ENCODE measurements around the gene ZCWPW1.

Gene ZCWPW1

DNA sequence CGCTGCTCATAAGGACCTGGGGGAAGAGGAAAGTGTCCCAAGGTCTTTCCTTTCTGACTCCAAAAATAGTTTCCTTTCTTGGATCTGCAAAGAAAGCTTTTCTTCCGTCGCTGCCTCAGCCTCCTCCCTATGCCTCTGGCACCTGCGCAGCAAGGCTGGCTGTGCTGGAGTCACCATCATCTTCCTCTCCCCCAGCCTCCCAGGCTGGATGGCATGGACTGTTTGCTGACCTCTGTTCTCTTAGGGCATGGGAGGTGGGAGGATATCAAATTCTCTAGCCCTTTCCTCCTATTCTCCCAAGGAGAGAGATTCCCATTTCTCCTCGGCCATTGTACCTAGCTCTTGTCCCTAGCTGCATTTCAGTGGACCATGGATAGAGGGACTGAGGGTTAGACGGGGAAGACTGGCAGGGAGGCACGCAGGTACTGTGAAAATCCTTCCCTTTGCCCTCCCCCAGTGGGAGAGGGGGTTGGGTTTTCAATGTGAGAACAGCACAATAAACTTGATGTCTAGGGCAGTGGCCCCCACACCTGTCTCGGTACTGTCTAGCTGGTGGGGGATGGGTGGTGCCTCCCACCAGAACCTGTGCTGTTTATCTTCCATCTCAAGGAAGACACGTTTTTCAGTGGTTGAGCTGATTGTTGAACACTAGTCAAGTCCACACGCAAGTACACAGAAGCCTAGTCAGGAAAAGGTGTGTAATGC, 5.2 kb upstream of the ZCWPW1 start:
- H3K27me3 ChIP-seq (ENCODE audit: control insufficient read depth in 3 of 3, insufficient read depth in 3 of 3, low read depth in 1 of 3, low read length in 3 of 3), result no peaks in the 10 kb centered on the region
- H2AFZ ChIP-seq (ENCODE audit: low read length), result no peak overlapping the region
- H3K4me3 ChIP-seq (ENCODE audit: low read length in 2 of 2), result no peak overlapping the region
- no peak overlapping the region for H2BK120ac ChIP-seq (ENCODE audit: low read depth, low read length)
- H3K9ac ChIP-seq (ENCODE audit: low read depth, low read length, poor library complexity), result no peak overlapping the region
- no peak overlapping the region for H2BK15ac ChIP-seq (ENCODE audit: low read length)
- H3K79me1 ChIP-seq (ENCODE audit: low read depth, low read length), result peaks cover 16% of the 10 kb centered on the region
- no peak overlapping the region for H3K4ac ChIP-seq (ENCODE audit: low read length)
- H4K91ac ChIP-seq (ENCODE audit: low read depth, low read length, poor library complexity), result no peak overlapping the region
- peaks cover 24 to 30% of the 10 kb centered on the region in 2 donors for H3K4me1 ChIP-seq (ENCODE audit: control insufficient read depth in 2 of 2, insufficient read depth in 1 of 2, low read depth in 1 of 2, low read length in 2 of 2)
- DNase-seq (ENCODE audit: low spot score), result no peak
- no CpG with 5 or more reads among the region's 10 CpGs for WGBS, 2 donors (ENCODE audit: extremely low coverage in 2 of 2, insufficient read length in 2 of 2, insufficient replicate concordance in 1 of 2)
- H3K4me2 ChIP-seq (ENCODE audit: insufficient read depth, low read length, poor library complexity, severe bottlenecking), result no peak overlapping the region
- H3K18ac ChIP-seq (ENCODE audit: low read length), result no peak overlapping the region
- no peak overlapping the region for H2BK12ac ChIP-seq (ENCODE audit: low read length)
- no peak overlapping the region for H2BK5ac ChIP-seq (ENCODE audit: low read length)
- H3K27ac ChIP-seq (replicated peaks; ENCODE audit: low read length), result no peak overlapping the region
- no peaks in the 10 kb centered on the region for H3K9me3 ChIP-seq (replicated peaks in 1 of 2; ENCODE audit: control insufficient read depth in 2 of 2, insufficient read depth in 1 of 2, low read depth in 1 of 2, low read length in 2 of 2)
- H2AK5ac ChIP-seq (ENCODE audit: low read depth, low read length), result no peak overlapping the region
- H3K36me3 ChIP-seq (replicated peaks in 1 of 2; ENCODE audit: control insufficient read depth in 2 of 2, insufficient read depth in 2 of 2, low read length in 2 of 2), result peaks cover 28 to 55% of the 10 kb centered on the region in 2 donors
- H4K8ac ChIP-seq (ENCODE audit: low read depth, low read length), result no peak overlapping the region
- no peak overlapping the region for H3K14ac ChIP-seq (ENCODE audit: low read length)
- H3K23ac ChIP-seq (ENCODE audit: low read depth, low read length, poor library complexity), result no peak overlapping the region

DNA sequence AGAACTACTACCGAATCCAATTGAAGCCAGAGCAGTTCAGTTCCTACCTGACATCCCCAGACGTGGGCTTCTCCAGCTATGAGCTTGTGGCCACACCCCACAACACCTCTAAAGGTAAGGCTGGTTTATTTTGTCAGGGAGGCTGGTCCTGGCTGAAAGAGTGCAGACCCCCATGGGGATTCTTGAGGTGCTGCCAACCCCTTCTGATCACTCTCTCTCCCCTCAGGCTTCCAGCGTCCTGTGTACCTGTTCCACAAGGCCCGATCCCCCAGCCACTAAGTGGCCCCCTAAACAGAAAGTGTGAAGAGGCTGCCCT, 4.7 kb upstream of the ZCWPW1 start:
- no peak overlapping the region for H3K9ac ChIP-seq (ENCODE audit: low read depth, low read length, poor library complexity)
- no peak for DNase-seq (ENCODE audit: low spot score)
- H3K27me3 ChIP-seq (ENCODE audit: control insufficient read depth in 3 of 3, insufficient read depth in 3 of 3, low read depth in 1 of 3, low read length in 3 of 3), result no peaks in the 10 kb centered on the region
- no peak overlapping the region for H4K8ac ChIP-seq (ENCODE audit: low read depth, low read length)
- no peak overlapping the region for H2BK12ac ChIP-seq (ENCODE audit: low read length)
- H2AK5ac ChIP-seq (ENCODE audit: low read depth, low read length), result no peak overlapping the region
- no peak overlapping the region for H3K4me3 ChIP-seq (ENCODE audit: low read length in 2 of 2)
- H3K9me3 ChIP-seq (replicated peaks in 1 of 2; ENCODE audit: control insufficient read depth in 2 of 2, insufficient read depth in 1 of 2, low read depth in 1 of 2, low read length in 2 of 2), result no peaks in the 10 kb centered on the region
- H3K4ac ChIP-seq (ENCODE audit: low read length), result no peak overlapping the region
- H3K23ac ChIP-seq (ENCODE audit: low read depth, low read length, poor library complexity), result no peak overlapping the region
- H3K27ac ChIP-seq (replicated peaks; ENCODE audit: low read length), result no peak overlapping the region
- peaks cover 24 to 30% of the 10 kb centered on the region in 2 donors for H3K4me1 ChIP-seq (ENCODE audit: control insufficient read depth in 2 of 2, insufficient read depth in 1 of 2, low read depth in 1 of 2, low read length in 2 of 2)
- H3K18ac ChIP-seq (ENCODE audit: low read length), result no peak overlapping the region
- H4K91ac ChIP-seq (ENCODE audit: low read depth, low read length, poor library complexity), result no peak overlapping the region
- H2AFZ ChIP-seq (ENCODE audit: low read length), result no peak overlapping the region
- peaks cover 16% of the 10 kb centered on the region for H3K79me1 ChIP-seq (ENCODE audit: low read depth, low read length)
- no peak overlapping the region for H2BK5ac ChIP-seq (ENCODE audit: low read length)
- no peak overlapping the region for H3K4me2 ChIP-seq (ENCODE audit: insufficient read depth, low read length, poor library complexity, severe bottlenecking)
- no peak overlapping the region for H2BK15ac ChIP-seq (ENCODE audit: low read length)
- peaks cover 28 to 55% of the 10 kb centered on the region in 2 donors for H3K36me3 ChIP-seq (replicated peaks in 1 of 2; ENCODE audit: control insufficient read depth in 2 of 2, insufficient read depth in 2 of 2, low read length in 2 of 2)
- H2BK120ac ChIP-seq (ENCODE audit: low read depth, low read length), result no peak overlapping the region
- H3K14ac ChIP-seq (ENCODE audit: low read length), result no peak overlapping the region
- WGBS, 2 donors (ENCODE audit: extremely low coverage in 2 of 2, insufficient read length in 2 of 2, insufficient replicate concordance in 1 of 2), result no CpG with 5 or more reads among the region's 4 CpGs

DNA sequence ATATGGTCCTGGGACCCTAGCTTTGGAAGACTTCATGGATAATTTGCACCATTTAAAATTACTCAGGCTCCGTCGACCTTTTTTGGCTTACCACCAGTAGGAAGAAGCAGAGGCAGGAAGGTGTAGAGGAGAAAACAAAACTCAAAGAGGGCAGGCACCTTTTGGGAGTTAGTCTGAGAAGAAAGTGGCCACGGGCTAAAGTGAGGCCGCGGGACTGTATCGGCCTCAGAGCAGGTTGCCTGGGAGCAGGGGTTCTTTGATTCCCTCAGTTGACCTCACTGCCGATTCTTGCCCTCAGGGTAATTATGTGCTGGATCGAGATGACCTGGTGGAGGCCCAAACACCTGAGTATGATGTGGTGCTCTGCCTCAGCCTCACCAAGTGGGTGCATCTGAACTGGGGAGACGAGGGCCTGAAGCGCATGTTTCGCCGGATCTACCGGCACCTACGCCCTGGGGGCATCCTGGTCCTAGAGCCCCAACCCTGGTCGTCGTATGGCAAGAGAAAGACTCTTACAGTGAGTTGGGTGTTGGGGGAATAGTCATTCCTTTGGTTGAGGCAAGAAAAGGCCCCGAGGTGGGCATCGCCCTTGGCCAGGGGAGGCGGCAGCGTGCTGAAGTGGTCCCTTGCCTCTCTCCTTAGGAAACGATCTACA, 4.2 kb upstream of the ZCWPW1 start:
- Histone ChIP-seq H3K23ac (ENCODE audit: low read depth, low read length, poor library complexity) (no peak overlapping the region), H3K27ac (replicated peaks; ENCODE audit: low read length) (no peak overlapping the region), H2BK15ac (ENCODE audit: low read length) (no peak overlapping the region), H3K18ac (ENCODE audit: low read length) (no peak overlapping the region), H2BK5ac (ENCODE audit: low read length) (no peak overlapping the region), H3K4me2 (ENCODE audit: insufficient read depth, low read length, poor library complexity, severe bottlenecking) (no peak overlapping the region), H3K9me3 (replicated peaks in 1 of 2; ENCODE audit: control insufficient read depth in 2 of 2, insufficient read depth in 1 of 2, low read depth in 1 of 2, low read length in 2 of 2) (peaks cover 2% of the 10 kb centered on the region in 2 donors), H3K9ac (ENCODE audit: low read depth, low read length, poor library complexity) (no peak overlapping the region), H3K4ac (ENCODE audit: low read length) (no peak overlapping the region), H2AFZ (ENCODE audit: low read length) (no peak overlapping the region), H2BK120ac (ENCODE audit: low read depth, low read length) (no peak overlapping the region), H2AK5ac (ENCODE audit: low read depth, low read length) (no peak overlapping the region), H3K27me3 (ENCODE audit: control insufficient read depth in 3 of 3, insufficient read depth in 3 of 3, low read depth in 1 of 3, low read length in 3 of 3) (peaks cover 0 to under 1% (median 0%) of the 10 kb centered on the region in 3 experiments), H3K4me3 (ENCODE audit: low read length in 2 of 2) (peak overlapping the region in 1 of 2 donors; percentile 27), H4K8ac (ENCODE audit: low read depth, low read length) (no peak overlapping the region), H4K91ac (ENCODE audit: low read depth, low read length, poor library complexity) (no peak overlapping the region), H3K79me1 (ENCODE audit: low read depth, low read length) (peaks cover 16% of the 10 kb centered on the region), H3K4me1 (ENCODE audit: control insufficient read depth in 2 of 2, insufficient read depth in 1 of 2, low read depth in 1 of 2, low read length in 2 of 2) (peaks cover 26 to 30% of the 10 kb centered on the region in 2 donors), H3K14ac (ENCODE audit: low read length) (no peak overlapping the region), H3K36me3 (replicated peaks in 1 of 2; ENCODE audit: control insufficient read depth in 2 of 2, insufficient read depth in 2 of 2, low read length in 2 of 2) (peaks cover 28 to 55% of the 10 kb centered on the region in 2 donors), H2BK12ac (ENCODE audit: low read length) (no peak overlapping the region)
- no peak for DNase-seq (ENCODE audit: low spot score)
- no CpG with 5 or more reads among the region's 21 CpGs for WGBS, 2 donors (ENCODE audit: extremely low coverage in 2 of 2, insufficient read length in 2 of 2, insufficient replicate concordance in 1 of 2)

DNA sequence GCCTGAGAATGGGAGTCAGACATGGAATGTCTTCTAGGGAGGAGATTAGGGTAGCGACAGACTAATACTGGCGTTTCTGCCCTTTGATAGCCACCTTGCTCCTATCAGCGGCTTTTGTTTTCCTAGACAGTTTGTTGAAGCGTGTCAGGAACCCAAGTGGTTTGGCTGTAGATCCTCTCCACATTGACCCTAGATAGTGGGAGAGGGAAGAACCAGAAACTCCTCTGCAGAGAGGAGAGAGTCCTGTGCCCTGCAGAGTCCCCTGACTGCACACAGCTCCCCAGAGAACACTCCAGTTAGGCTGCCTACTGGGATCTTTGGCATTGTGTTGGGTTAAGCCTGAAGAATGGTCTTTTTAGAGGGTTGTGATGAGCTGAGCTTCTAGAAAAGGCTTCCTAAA, 3.5 kb upstream of the ZCWPW1 start:
- Histone ChIP-seq H2AFZ (ENCODE audit: low read length) (no peak overlapping the region), H3K36me3 (replicated peaks in 1 of 2; ENCODE audit: control insufficient read depth in 2 of 2, insufficient read depth in 2 of 2, low read length in 2 of 2) (peaks cover 28 to 55% of the 10 kb centered on the region in 2 donors), H3K14ac (ENCODE audit: low read length) (no peak overlapping the region), H2BK12ac (ENCODE audit: low read length) (no peak overlapping the region), H3K4me3 (ENCODE audit: low read length in 2 of 2) (peak overlapping the region in 1 of 2 donors; percentile 7), H3K27ac (replicated peaks; ENCODE audit: low read length) (no peak overlapping the region), H4K91ac (ENCODE audit: low read depth, low read length, poor library complexity) (no peak overlapping the region), H2BK120ac (ENCODE audit: low read depth, low read length) (no peak overlapping the region), H3K23ac (ENCODE audit: low read depth, low read length, poor library complexity) (no peak overlapping the region), H2AK5ac (ENCODE audit: low read depth, low read length) (no peak overlapping the region), H3K4ac (ENCODE audit: low read length) (no peak overlapping the region), H2BK5ac (ENCODE audit: low read length) (no peak overlapping the region), H2BK15ac (ENCODE audit: low read length) (no peak overlapping the region), H3K9me3 (replicated peaks in 1 of 2; ENCODE audit: control insufficient read depth in 2 of 2, insufficient read depth in 1 of 2, low read depth in 1 of 2, low read length in 2 of 2) (peaks cover 4% of the 10 kb centered on the region in 2 donors), H3K27me3 (ENCODE audit: control insufficient read depth in 3 of 3, insufficient read depth in 3 of 3, low read depth in 1 of 3, low read length in 3 of 3) (peaks cover 0 to 2% (median 0%) of the 10 kb centered on the region in 3 experiments), H3K4me1 (ENCODE audit: control insufficient read depth in 2 of 2, insufficient read depth in 1 of 2, low read depth in 1 of 2, low read length in 2 of 2) (peaks cover 26 to 30% of the 10 kb centered on the region in 2 donors), H4K8ac (ENCODE audit: low read depth, low read length) (no peak overlapping the region), H3K4me2 (ENCODE audit: insufficient read depth, low read length, poor library complexity, severe bottlenecking) (no peak overlapping the region), H3K18ac (ENCODE audit: low read length) (no peak overlapping the region), H3K9ac (ENCODE audit: low read depth, low read length, poor library complexity) (no peak overlapping the region), H3K79me1 (ENCODE audit: low read depth, low read length) (peaks cover 16% of the 10 kb centered on the region)
- no CpG with 5 or more reads among the region's 4 CpGs for WGBS, 2 donors (ENCODE audit: extremely low coverage in 2 of 2, insufficient read length in 2 of 2, insufficient replicate concordance in 1 of 2)
- DNase-seq (ENCODE audit: low spot score), result no peak

All from neuronal stem cell (in vitro differentiated cells).